ENCODE results near the gene ZNF714. TPM values are rescaled to one million over a fixed set of nuclear protein-coding genes. Genes with fewer than 3 reads are reported as not detected.
"Not testable (repeated sequence)": the region's sequence is repeated elsewhere in the genome, so short reads cannot be mapped to it uniquely, and the experiment has no call there.

The ZNF714 gene
- total RNA-seq, 1 donor from 2014 or later = 7.3 TPM

DNA sequence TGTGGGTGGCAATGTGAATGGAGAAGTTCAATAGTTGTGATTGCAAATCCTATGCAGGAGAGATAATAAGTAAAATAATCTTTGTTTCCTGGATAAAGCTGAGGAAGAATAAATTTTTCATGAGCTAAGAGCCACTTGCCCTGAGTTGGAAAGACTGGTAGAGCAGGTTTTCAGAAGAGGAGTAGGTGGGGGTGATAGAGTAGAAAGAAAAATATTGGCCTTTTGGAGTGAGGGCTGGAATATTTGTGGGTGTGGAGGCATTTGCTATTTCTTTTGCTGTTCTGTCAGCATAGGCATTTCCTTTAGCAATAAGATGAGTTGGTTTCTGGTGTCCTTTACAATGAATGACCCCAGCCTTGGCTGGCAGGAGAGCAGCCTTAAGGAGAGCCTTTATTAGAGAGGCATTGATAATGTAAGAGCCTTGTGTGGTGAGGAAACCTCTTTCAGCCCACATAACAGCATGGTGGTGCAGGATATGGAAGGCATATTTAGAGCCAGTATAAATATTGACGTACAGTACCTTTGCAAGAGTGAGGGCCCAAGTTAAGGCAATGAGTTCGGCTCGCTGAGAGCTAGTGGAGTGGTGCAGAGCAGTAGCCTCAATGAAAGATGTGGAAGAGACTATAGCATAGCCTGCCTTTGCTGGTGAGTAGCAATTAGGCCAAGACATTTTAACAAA lies 48.2 kb downstream of the ZNF714 start:
- ATAC-seq = peak; percentile 54 to 55
- no peaks in the 10 kb centered on the region for H3K4me1 ChIP-seq
- H3K36me3 ChIP-seq = no peaks in the 10 kb centered on the region
- no peak overlapping the region for H3K4me3 ChIP-seq
- DNase-seq = no peak
- TF ChIP-seq, protein P1, sequence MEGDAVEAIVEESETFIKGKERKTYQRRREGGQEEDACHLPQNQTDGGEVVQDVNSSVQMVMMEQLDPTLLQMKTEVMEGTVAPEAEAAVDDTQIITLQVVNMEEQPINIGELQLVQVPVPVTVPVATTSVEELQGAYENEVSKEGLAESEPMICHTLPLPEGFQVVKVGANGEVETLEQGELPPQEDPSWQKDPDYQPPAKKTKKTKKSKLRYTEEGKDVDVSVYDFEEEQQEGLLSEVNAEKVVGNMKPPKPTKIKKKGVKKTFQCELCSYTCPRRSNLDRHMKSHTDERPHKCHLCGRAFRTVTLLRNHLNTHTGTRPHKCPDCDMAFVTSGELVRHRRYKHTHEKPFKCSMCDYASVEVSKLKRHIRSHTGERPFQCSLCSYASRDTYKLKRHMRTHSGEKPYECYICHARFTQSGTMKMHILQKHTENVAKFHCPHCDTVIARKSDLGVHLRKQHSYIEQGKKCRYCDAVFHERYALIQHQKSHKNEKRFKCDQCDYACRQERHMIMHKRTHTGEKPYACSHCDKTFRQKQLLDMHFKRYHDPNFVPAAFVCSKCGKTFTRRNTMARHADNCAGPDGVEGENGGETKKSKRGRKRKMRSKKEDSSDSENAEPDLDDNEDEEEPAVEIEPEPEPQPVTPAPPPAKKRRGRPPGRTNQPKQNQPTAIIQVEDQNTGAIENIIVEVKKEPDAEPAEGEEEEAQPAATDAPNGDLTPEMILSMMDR (IDR thresholded peaks at IDR 0.05) = no peak
- H3K27ac ChIP-seq = no peak overlapping the region
- intact Hi-C loops (cut with DNase I) = no loop called here
- no peaks in the 10 kb centered on the region for H3K9me3 ChIP-seq
- H3K27me3 ChIP-seq (ENCODE audit: low read depth) = no peaks in the 10 kb centered on the region

DNA sequence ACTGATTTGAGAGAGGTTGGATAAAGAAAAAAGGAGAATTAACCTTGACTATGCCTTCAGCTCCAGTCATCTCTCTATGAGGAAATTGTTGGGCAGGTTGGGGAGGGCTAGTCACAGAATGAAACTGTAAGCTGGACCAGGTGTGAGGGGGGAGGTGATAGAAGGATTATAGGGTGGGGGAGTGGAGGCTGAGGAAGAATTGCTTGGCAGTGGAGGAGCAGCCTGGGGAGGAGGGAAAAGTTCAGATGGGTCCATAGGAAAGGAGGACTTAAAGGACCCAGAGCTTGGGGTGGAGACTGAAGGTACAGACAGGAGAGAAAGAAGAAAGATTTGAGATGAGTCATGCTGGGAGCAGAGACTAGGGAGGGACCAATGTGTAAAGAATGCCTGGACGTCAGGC lies 51.6 kb downstream of the ZNF714 start:
- no peaks in the 10 kb centered on the region for H3K4me1 ChIP-seq
- H3K27me3 ChIP-seq (ENCODE audit: low read depth) = no peaks in the 10 kb centered on the region
- H3K9me3 ChIP-seq = no peaks in the 10 kb centered on the region
- no peak overlapping the region for H3K4me3 ChIP-seq
- no peak overlapping the region for H3K27ac ChIP-seq
- ATAC-seq = no peak
- DNase-seq = no peak
- no peaks in the 10 kb centered on the region for H3K36me3 ChIP-seq
- TF ChIP-seq, protein P1 (IDR thresholded peaks at IDR 0.05) = no peak
- intact Hi-C loops (cut with DNase I) = no loop called here

DNA sequence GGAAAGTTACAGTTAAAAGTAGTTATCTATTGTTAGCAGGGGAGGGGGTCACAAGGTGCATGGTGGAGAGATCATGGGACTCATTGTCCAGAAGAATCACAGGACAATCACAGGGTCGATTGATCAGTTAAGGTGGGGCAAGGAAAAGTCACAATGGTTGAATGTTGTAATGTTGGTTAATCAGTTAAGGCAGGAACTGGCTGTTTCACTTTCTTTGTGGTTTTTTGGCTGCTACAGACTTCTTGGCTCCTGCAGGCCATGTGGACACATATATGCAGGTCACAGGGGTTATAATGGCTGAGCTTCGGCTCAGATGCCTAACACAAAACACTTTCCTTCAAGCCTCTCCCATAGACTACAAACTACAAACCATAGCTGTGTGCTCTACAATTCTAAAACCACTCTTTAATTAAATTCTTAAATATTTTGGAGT lies 52.9 kb downstream of the ZNF714 start:
- Histone ChIP-seq H3K27ac (no peak overlapping the region), H3K4me3 (no peak overlapping the region), H3K4me1 (no peaks in the 10 kb centered on the region), H3K27me3 (ENCODE audit: low read depth) (no peaks in the 10 kb centered on the region), H3K36me3 (no peaks in the 10 kb centered on the region), H3K9me3 (no peaks in the 10 kb centered on the region)
- intact Hi-C loops (cut with DNase I) = no loop called here
- ATAC-seq = no peak
- DNase-seq = no peak
- TF ChIP-seq, protein P1 (IDR thresholded peaks at IDR 0.05) = no peak

DNA sequence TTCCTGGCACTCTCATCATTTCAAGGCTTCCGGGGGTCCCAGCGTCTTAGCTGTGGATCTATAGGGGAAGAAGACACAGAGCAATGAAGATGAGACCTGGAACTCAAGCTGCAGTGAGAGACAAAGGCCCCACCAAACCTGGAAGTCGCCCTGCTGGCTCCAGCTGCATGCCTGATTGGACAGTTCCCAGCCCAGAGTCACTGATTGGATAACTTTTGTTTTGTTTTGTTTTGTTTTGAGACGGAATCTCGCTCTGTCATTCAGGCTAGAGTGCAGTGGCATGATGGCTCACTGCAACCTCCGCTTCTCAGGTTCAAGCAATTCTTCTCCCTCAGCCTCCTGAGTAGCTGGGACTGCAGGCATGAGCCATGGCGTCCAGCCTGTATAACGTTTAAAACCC lies 53.4 kb downstream of the ZNF714 start:
- no peak for ATAC-seq
- Histone ChIP-seq H3K27me3 (ENCODE audit: low read depth) (no peaks in the 10 kb centered on the region), H3K36me3 (no peaks in the 10 kb centered on the region), H3K9me3 (no peaks in the 10 kb centered on the region), H3K4me3 (no peak overlapping the region), H3K4me1 (no peaks in the 10 kb centered on the region), H3K27ac (no peak overlapping the region)
- TF ChIP-seq, protein P1 (IDR thresholded peaks at IDR 0.05) = no peak
- intact Hi-C loops (cut with DNase I) = no loop called here
- DNase-seq = no peak

DNA sequence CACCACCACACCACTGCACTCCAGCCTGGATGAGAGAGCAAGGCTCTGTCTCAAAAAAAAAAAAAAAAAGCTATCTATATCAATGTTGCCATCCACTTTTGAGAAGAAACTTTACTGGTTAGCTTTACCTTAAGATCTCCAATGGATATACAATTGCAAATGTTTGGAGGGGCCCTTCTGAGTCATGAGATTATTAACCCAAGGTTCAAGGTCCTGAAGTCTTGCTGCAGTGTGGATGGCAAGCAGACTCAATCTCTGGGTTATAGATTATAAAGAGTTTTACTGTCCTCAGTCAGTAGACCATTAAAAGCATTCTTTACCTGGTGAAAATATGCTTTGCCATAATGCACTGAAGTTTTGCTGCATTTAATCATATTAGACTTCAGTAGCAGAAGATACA lies 56.1 kb downstream of the ZNF714 start:
- ATAC-seq (no peak), DNase-seq (no peak)
- Histone ChIP-seq H3K27me3 (ENCODE audit: low read depth) (no peaks in the 10 kb centered on the region), H3K27ac (no peak overlapping the region), H3K36me3 (no peaks in the 10 kb centered on the region), H3K9me3 (no peaks in the 10 kb centered on the region), H3K4me1 (peaks cover 12% of the 10 kb centered on the region), H3K4me3 (no peak overlapping the region)
- TF ChIP-seq, protein P1 (IDR thresholded peaks at IDR 0.05) = no peak
- intact Hi-C loops (cut with DNase I) = no loop called here

DNA sequence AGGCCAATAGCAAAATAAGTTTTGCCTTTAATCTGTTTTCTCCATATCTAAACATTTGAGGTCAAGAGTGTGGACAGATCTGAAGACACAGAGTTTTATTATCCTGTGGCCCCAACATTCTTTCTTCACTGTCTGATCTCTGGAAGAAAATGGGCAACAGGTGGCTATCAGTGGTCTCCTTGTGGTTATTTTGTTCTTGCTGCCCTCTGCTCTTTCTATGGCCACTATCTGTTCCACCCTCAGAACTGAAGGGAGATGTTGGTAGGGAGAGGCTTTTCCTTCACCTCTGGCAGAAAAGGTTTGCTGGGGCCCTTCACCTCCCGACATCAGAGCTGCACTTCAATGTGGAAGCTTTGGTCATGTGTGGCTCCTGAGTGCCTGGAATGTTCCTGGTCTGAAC lies 59.0 kb downstream of the ZNF714 start:
- peaks cover 20% of the 10 kb centered on the region for H3K36me3 ChIP-seq
- intact Hi-C loops (cut with DNase I) = not testable (repeated sequence)

More for the DNA sequence above, 59.0 kb downstream of the ZNF714 start:
- H3K27ac ChIP-seq; H3K4me3 ChIP-seq; DNase-seq; ATAC-seq; H3K27me3 ChIP-seq (ENCODE audit: low read depth); H3K9me3 ChIP-seq: not testable (repeated sequence)
- peaks cover 14% of the 10 kb centered on the region for H3K4me1 ChIP-seq

Measured in lower lobe of right lung (tissue), 2 donors.